HG02571 (cell line): ENCODE results near the gene DHX40.
"Not testable (repeated sequence)": the region's sequence is repeated elsewhere in the genome, so short reads cannot be mapped to it uniquely, and the experiment has no call there.

ENCODE experiments used
- ATAC-seq: cut with Tn5 transposase; IDR thresholded peaks from one replicate; pipeline ENCODE4 v1.9.1; 2021; ENCODE audit warnings: mild to moderate bottlenecking, moderate library complexity; ENCODE audit not compliant: unreplicated experiment

The DHX40 gene

GRCh38 chr17:59558039-59558438 is 7.4 kb upstream of the DHX40 start:
- no peak for ATAC-seq

GRCh38 chr17:59558953-59559352 is 6.5 kb upstream of the DHX40 start:
- ATAC-seq, result no peak

- ATAC-seq, result no peak
Measured at GRCh38 chr17:59561042-59561441, 4.4 kb upstream of the DHX40 start.

DNA sequence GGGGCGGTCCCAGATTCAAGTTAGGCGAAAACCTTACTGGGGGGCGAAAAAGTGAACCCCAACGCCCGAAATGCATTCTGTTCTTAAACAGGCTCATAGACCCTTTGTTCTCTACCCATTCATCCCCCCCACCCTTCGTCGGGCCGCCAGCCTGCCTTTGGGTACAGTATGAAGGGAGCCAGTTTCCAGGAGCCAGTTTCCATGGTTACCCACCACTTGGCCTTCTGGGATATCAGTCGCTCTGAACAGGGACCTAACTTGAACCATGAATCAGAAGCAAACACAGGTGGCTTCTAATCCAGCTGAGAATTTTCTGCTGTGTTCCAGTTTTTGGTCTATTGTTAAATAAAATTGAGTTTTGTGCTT is 532 bp downstream of the DHX40 start:
- peak; percentile 34 for ATAC-seq

DNA sequence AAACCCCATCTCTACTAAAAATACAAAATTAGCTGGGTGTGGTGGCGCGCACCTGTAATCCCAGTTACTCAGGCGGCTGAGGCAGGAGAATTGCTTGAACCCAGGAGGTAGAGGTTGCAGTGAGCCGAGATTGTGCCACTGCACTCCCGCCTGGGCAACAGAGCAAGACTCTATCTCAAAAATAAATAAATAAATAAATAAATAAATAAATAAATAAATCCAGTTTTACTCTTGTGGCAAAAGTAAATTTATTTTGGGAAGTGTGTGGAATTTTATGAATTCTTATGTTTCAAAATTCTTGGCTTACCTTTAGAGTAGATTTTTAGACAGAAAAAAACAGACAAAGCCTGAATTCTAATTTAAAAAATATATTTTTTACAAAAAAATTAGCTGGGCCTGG is 3.7 kb downstream of the DHX40 start:
- ATAC-seq, result not testable (repeated sequence)

DNA sequence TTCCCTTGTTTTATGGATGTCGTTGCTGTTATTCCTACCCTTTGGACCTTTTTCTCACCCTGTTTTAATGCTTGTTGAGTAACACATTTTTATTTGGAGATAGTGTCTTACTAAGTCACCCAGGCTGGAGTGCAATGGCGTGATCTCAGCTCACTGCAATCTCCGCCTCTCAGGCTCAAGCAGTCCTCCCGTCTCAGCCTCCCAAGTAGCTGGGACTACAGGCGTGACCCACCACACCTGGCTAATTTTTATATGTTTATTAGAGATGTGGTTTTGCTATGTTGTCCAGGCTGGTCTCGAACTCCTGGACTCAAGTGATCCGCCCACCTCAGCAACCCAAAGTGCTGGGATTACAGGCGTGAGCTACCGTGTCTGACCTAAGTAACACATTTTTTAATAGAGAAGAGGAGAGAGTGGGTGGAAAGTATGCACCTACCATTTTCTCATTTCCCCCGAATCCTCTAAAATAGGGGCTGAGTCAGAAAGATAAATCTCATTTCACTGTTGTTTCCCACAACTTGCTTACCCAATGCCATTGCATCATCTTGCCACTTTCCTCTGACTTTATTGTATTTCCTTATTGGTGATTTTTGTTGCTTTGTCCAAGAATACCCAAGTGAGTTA is 7.0 kb downstream of the DHX40 start:
- no peak for ATAC-seq

DNA sequence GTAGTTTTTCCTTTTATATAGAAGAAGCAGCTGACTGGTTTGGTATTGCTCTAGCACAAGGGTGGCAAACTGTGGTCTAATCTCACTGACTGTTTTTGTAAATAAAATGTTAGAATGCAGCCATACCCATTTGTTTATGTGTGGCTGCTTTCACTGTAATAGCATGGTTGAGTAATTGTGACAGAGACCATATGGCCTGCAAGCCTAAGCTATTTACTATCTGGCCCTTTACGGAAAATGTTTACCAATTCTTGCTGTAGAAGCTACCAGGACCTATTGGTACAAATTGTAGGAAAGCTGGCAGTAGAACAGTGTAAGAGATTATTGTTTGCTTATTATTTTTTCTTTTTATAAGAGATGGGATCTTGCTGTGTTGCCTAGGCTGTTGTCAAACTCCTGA is 18.8 kb downstream of the DHX40 start:
- not testable (repeated sequence) for ATAC-seq

GRCh38 chr17:59600169-59600568 is 34.8 kb downstream of the DHX40 start:
- ATAC-seq, result no peak

GRCh38 chr17:59601130-59601529 is 35.7 kb downstream of the DHX40 start:
- ATAC-seq, result no peak

- no peak for ATAC-seq
Measured at GRCh38 chr17:59607061-59607460, 41.7 kb downstream of the DHX40 start.

GRCh38 chr17:59607817-59608403 is 42.5 kb downstream of the DHX40 start:
- ATAC-seq, result no peak

- ATAC-seq, result no peak
Measured at GRCh38 chr17:59611503-59611902, 46.1 kb downstream of the DHX40 start.

DNA sequence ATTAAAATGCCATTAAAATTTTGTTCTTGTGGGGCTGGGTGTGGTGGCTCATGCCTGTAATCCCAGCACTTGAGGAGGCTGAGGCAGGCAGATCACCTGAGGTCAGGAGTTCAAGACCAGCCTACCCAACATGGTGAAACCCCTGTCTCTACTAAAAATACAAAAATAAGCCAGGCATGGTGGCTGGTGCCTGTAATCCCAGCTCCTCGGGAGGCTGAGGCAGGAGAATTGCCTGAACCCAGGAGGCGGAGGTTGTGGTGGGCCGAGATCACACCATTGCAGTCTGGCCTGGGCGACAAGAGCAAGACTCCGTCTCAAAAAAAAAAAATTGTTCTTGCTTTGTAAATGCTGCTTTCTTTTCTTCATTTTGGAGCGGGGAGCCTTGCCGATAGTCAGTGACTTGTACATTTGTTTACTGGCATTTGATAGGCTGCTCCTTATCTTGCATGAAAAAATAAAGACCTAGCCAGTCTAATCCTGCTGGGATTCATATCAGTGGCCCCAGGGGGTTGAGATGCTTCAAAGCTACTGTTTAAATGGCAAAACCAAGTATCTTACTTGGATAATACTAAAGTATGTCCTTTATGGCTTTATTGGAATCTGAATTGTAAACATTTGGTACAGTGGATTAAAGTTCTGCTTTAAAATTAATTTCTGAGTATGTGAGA is 51.0 kb downstream of the DHX40 start:
- ATAC-seq, result no peak

- no peak for ATAC-seq
Measured at GRCh38 chr17:59617156-59617732, 51.8 kb downstream of the DHX40 start.

DNA sequence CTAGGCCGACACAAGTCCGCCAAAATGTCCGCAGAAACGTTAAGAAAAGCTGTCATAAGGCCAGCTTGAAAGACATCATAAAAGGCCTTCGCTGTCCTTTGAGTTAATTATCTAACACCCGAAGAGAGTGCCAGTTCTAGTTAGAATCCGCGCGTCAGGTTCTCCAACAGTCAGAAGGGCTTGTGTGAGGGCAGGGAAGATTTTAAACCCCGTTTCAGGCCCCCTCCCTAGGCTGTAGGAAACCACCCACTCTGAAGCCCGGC is 53.6 kb downstream of the DHX40 start:
- no peak for ATAC-seq

DNA sequence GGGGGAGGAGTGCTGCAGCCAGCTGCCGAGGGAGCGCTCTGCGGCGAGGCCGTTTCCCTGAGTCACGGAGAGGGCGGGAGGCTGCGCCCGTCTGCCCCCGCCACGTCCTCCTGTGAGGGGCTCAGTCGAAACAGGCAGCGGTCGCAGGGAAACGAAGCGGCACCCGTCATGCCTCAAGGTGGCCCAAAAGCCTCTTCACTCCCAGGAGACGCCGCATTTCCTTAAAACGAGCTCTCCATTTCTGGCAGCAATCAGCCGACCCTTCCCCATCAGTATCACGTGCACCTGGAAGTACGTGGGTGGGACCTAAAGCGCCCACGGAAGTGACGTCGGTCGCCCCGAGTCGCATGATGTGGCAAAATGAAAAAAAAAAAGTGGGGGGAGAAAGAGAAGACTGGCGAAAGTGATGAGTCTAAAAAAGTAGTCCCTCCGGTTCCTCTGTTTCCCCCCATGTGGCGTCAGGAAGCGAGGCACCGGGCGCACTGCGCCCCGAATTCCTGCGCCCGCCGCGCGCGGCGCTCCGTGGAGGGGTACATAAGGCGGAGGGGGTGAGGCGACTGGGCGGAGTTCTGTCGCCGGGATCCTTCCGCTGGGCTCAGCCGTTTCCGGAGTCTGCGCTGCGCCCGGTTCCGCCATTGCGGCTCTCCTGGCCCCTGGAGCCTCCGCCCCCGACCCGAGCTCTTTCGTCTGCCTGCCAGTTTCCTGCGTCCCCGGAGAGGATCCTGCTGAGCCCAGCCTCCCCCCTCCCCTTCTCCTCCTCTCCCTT is 54.1 kb downstream of the DHX40 start, which contains the start of gene CLTC:
Gene CLTC, plus strand, starts transcription at position 598 of the 766 bp plus-strand sequence. CDS start 237 bp downstream, outside the sequence.
- peak; percentile 70 for ATAC-seq

DNA sequence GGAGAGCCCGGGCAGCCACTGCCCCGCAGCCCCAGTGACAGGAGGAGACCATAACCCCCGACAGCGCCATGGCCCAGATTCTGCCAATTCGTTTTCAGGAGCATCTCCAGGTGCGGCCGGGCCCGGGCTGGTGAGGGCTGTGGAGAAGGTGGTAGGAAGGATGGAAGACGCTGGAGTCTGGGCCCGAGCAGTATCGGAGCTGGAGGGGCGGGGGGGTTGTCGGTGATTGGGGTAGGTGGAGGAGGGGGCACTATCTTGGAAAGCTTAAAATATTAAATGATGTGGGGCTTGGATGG is 54.6 kb downstream of the DHX40 start:
- peak; percentile 3 for ATAC-seq

DNA sequence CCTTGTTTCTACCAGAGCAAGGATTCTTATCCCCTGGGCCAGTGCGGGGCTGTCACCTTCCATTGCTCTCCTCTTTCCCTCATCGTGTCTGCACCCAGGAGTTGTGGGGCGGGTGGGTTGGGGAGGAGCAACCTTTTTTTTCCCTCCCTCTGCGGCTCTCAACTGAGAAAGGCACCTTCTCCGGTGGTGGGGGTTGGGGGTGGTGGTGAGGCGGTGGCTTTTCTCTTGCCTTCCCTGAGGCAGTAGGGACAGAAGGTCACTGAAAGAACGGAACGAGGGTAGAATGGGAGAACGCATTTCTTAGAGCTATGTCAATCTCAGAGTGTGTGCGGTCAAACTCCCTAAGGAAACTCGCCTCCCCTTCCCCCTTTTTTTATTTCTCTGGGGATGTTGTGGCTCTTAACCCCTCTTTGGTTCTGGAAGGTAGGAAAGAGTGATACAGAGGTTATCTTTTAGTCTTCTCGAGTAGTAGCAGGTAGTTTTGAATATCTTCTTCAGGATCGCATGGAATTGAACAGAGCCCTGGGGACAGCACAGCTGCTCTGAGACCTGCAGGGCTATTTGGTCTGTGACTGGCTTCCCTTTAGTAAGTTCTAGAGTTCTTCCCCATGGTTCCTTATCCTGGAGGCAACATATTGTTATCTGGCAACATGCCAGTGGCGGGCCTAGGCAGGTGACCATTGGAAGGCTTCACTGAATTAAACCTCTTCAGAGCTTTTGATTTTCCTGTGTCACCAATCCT is 55.3 kb downstream of the DHX40 start:
- no peak for ATAC-seq

DNA sequence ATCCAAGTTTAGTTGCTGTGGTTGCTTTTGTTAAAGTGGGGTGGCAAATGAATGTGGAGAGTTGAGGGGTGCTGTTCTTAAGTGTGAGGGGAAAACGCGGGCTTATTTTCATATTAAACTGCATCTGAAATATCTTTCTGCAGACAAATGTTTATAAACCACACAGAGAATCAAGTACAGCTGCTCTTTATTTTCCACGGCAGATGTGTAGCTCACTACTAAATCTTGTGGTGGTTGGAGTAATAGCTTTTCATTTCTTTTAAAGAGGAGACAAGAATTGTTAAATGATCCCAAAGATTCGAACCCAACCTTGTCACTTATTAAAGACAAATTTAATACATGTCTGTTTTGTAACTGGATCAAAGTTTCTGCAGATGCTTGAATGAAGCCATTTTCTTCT is 56.4 kb downstream of the DHX40 start:
- ATAC-seq, result no peak

GRCh38 chr17:59623151-59623550 is 57.7 kb downstream of the DHX40 start:
- no peak for ATAC-seq

DNA sequence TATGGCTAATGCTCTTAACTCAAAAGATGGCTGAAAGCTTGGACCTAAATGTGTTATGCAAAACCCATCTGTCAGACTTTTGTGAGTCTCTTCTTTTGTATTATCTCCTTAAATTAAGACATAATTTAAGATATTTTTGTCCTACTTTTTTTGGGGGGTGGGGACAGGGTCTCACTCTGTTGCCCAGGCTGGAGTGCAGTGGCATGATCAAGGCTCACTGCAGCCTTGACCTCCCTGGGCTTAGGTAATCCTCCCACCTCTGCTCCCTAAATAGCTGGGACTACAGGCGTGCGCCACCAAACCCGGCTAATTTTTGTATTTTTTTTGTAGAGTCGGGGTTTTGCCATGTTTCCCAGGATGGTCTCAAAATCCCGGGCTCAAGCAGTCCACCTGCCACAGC is 61.3 kb downstream of the DHX40 start:
- ATAC-seq, result no peak
